Activated CD8-positive, alpha-beta T cell treated with anti-CD3 and anti-CD28 coated beads for 36 hours (primary cell): Measurements from ENCODE around the gene CNKSR3. TPM values are rescaled to one million over a fixed set of nuclear protein-coding genes. Genes with fewer than 3 reads are reported as not detected.

Experiments
- ATAC-seq: fragments of 200-7000 bp; cut with Tn5 transposase; one replicate; pipeline ENCODE4 v1.10.0; 2021; ENCODE audit warnings: mild to moderate bottlenecking, moderate library complexity
- CTCF ChIA-PET: fragments of 350-600 bp; sonication (Branson Sonifier 250); formaldehyde crosslinking; loops from one replicate; lab custom pipeline; 2021; ENCODE audit warnings: antibody characterized with exemption; lab: Charles Lee
- POLR2A ChIA-PET: fragments of 350-600 bp; sonication (Branson Sonifier 250); formaldehyde crosslinking; loops from one replicate; lab custom pipeline; 2021; ENCODE audit warnings: antibody characterized with exemption; lab: Charles Lee
- DNase-seq: peaks from one replicate; pipeline ENCODE4 v3.0.0-alpha.2; 2020
- H3K27ac Mint-ChIP-seq: one replicate; pipeline ENCODE4 v1.8.0; 2021; ENCODE audit warnings: mild to moderate bottlenecking, mixed read lengths
- H3K27me3 Mint-ChIP-seq: one replicate; pipeline ENCODE4 v1.8.0; 2021; ENCODE audit warnings: mixed read lengths
- H3K36me3 Mint-ChIP-seq: one replicate; pipeline ENCODE4 v1.8.0; 2021; ENCODE audit warnings: low read depth, mixed read lengths
- H3K4me1 Mint-ChIP-seq: one replicate; pipeline ENCODE4 v1.8.0; 2021; ENCODE audit warnings: low read depth, mixed read lengths
- H3K4me3 Mint-ChIP-seq: one replicate; pipeline ENCODE4 v1.8.0; 2021; ENCODE audit warnings: mild to moderate bottlenecking, moderate library complexity, mixed read lengths
- H3K9me3 Mint-ChIP-seq: one replicate; pipeline ENCODE4 v1.8.0; 2021; ENCODE audit warnings: mixed read lengths
- intact Hi-C: fragments of 100-400 bp; cut with micrococcal nuclease; formaldehyde crosslinking; loops from one replicate; pipeline ENCODE4 v1.10.0; 2022
- total RNA-seq, 2 experiments: library from RNA; stranded (reverse); gene quantifications; one replicate each; pipeline ENCODE4 v1.2.3, GENCODE V29; 2021
- TF ChIP-seq, protein P1 (sequence below): fragments of 200-600 bp; IDR thresholded peaks from one replicate; pipeline ENCODE4 v1.8.0; 2022; ENCODE audit warnings: antibody characterized with exemption, mild to moderate bottlenecking

CNKSR3 gene
- total RNA-seq, 2 experiments from 2014 or later: 0.34 to 0.45 TPM

- H3K4me3 Mint-ChIP-seq: peak overlapping the region; percentile 67
- ChIA-PET POLR2A (no interaction called here), CTCF (no interaction called here)
- H3K4me1 Mint-ChIP-seq: peaks cover 3% of the 10 kb centered on the region
- TF ChIP-seq, protein P1, sequence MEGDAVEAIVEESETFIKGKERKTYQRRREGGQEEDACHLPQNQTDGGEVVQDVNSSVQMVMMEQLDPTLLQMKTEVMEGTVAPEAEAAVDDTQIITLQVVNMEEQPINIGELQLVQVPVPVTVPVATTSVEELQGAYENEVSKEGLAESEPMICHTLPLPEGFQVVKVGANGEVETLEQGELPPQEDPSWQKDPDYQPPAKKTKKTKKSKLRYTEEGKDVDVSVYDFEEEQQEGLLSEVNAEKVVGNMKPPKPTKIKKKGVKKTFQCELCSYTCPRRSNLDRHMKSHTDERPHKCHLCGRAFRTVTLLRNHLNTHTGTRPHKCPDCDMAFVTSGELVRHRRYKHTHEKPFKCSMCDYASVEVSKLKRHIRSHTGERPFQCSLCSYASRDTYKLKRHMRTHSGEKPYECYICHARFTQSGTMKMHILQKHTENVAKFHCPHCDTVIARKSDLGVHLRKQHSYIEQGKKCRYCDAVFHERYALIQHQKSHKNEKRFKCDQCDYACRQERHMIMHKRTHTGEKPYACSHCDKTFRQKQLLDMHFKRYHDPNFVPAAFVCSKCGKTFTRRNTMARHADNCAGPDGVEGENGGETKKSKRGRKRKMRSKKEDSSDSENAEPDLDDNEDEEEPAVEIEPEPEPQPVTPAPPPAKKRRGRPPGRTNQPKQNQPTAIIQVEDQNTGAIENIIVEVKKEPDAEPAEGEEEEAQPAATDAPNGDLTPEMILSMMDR: no peak
- intact Hi-C loops: no loop called here
- H3K27me3 Mint-ChIP-seq: peaks cover 51% of the 10 kb centered on the region
- peak; percentile 12 for DNase-seq
- peak; percentile 38 for ATAC-seq
- no peaks in the 10 kb centered on the region for H3K36me3 Mint-ChIP-seq
- no peak overlapping the region for H3K27ac Mint-ChIP-seq
- H3K9me3 Mint-ChIP-seq: no peaks in the 10 kb centered on the region
Observed at GRCh38 chr6:154509421-154510143, 903 bp downstream of the CNKSR3 start.

DNA sequence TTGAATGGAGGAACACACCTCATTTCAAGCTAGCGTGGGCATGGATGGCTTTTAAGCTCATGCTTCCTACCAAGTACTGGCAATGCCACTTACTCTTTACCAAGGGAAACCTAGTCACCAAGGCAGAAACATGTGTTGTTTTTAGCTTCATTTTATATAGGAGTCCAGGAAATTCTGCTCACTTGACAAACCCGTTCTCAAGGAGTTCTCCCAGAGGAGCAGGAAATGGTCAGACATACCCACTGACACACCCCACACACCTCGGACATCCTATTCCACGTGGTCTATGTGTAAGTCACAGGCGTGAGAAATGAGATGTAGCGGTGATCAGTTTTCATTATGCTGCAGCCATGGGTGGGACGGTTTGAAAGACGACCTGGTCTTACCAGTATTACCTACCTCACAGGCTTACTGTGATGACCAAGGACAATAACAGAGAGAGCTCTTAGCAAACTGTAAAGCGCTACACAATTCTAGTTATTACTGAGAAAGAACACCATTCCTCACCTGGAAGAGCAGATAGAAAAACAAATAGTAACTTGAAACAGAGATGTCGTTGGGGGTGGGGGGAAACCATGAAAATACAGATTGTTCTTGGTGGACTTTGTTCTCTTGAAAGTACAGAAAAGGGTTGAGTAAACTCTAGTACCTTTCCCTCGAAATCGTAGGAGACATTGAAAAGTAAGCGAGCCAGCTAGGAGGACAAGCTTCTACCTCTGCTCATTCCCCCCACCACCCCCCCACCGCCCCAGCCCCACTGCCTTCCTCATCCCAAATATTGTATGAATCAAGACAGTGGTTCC, 1.7 kb downstream of the CNKSR3 start:
- H3K36me3 Mint-ChIP-seq: no peaks in the 10 kb centered on the region
- POLR2A ChIA-PET: interaction anchor here (0.7 kb wide), 1 partner anchor 80 kb away, joined by 3 read pairs; no protein-coding TSS in a partner anchor
- TF ChIP-seq, protein P1: no peak
- intact Hi-C loops: no loop called here
- H3K4me3 Mint-ChIP-seq: peak overlapping the region; percentile 67
- peaks cover 3% of the 10 kb centered on the region for H3K4me1 Mint-ChIP-seq
- H3K9me3 Mint-ChIP-seq: no peaks in the 10 kb centered on the region
- ATAC-seq (no peak), DNase-seq (no peak)
- CTCF ChIA-PET: no interaction called here
- no peak overlapping the region for H3K27ac Mint-ChIP-seq
- H3K27me3 Mint-ChIP-seq: peaks cover 48% of the 10 kb centered on the region

DNA sequence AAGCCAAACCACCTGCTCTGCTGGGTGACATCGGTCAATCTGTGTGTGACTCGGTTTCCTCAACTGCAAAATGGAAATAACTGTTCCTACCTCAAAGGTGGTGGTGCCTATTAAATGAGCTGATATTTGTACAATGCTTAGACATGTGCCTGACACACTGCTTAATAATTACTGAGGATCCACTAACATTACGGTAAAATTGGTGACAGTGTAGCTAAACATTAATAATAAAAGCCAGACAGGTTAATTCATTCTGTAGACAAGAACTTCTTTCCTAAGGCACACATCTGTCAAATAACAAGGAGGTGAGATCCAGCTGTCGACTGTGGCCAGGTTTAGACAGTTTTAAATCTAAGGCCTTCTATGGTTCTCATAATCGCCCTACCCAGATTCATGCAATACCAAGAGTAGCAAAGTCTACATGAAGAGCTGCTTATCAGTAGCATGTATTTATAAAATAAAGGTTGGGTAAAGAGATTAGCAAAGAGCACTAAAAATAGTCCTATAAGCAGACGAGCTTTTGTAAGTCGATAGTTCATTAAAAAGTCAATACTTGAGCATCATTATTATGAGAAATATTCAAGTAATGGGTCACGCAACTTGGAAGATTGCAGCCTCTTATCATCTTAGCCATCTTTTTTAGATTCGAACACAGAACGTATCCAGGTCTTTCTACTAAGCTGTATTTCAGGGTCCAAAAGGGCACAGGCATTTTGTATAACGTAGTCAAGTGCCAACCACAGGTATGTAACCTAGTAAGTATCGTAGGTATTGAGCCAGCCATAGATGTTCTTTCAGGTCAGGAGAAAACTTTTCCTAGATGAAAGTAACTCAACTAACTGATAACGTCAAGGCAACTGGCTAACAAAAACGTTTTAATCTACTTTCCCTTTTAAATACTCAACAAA, 3.2 kb downstream of the CNKSR3 start:
- Mint-ChIP-seq H3K36me3 (no peaks in the 10 kb centered on the region), H3K9me3 (no peaks in the 10 kb centered on the region), H3K4me3 (no peak overlapping the region), H3K4me1 (peaks cover 3% of the 10 kb centered on the region), H3K27ac (no peak overlapping the region), H3K27me3 (peaks cover 43% of the 10 kb centered on the region)
- DNase-seq: no peak
- TF ChIP-seq, protein P1: no peak
- CTCF ChIA-PET: no interaction called here
- POLR2A ChIA-PET: interaction anchor here (1.2 kb wide), 1 partner anchor 9 kb away, joined by 3 read pairs; no protein-coding TSS in a partner anchor
- ATAC-seq: no peak
- intact Hi-C loops: no loop called here

GRCh38 chr6:154506582-154506981, 3.9 kb downstream of the CNKSR3 start:
- CTCF ChIA-PET: no interaction called here
- TF ChIP-seq, protein P1: no peak
- Mint-ChIP-seq H3K27me3 (peaks cover 36% of the 10 kb centered on the region), H3K36me3 (no peaks in the 10 kb centered on the region), H3K9me3 (no peaks in the 10 kb centered on the region), H3K4me1 (no peaks in the 10 kb centered on the region), H3K4me3 (no peak overlapping the region), H3K27ac (no peak overlapping the region)
- no peak for ATAC-seq
- intact Hi-C loops: no loop called here
- no peak for DNase-seq
- POLR2A ChIA-PET: no interaction called here
